ENCODE measurements around the gene RAPGEF3.

Gene RAPGEF3

GRCh38 chr12:47800582-47800981 is 41.9 kb upstream of the RAPGEF3 start:
- H3K27ac ChIP-seq (ENCODE audit: insufficient read depth, low read length, poor library complexity, severe bottlenecking), result no peak overlapping the region
- DNase-seq, result no peak
- no peaks in the 10 kb centered on the region for H3K9me3 ChIP-seq (ENCODE audit: control insufficient read depth, low read length)
- peaks cover 40% of the 10 kb centered on the region for H3K4me1 ChIP-seq (ENCODE audit: control insufficient read depth, insufficient read depth, low read length, poor library complexity, severe bottlenecking)
- H3K27me3 ChIP-seq (replicated peaks; ENCODE audit: control insufficient read depth, insufficient read depth, low read length, poor library complexity, severe bottlenecking), result no peaks in the 10 kb centered on the region
- H3K4me3 ChIP-seq (ENCODE audit: insufficient read depth, low read depth, low read length, poor library complexity, severe bottlenecking), result no peak overlapping the region
- H3K36me3 ChIP-seq (ENCODE audit: control insufficient read depth, insufficient read depth, low read length), result peaks cover 47% of the 10 kb centered on the region

GRCh38 chr12:47799357-47799955 is 40.8 kb upstream of the RAPGEF3 start:
- no peak overlapping the region for H3K4me3 ChIP-seq (ENCODE audit: insufficient read depth, low read depth, low read length, poor library complexity, severe bottlenecking)
- no peaks in the 10 kb centered on the region for H3K9me3 ChIP-seq (ENCODE audit: control insufficient read depth, low read length)
- peaks cover 53% of the 10 kb centered on the region for H3K36me3 ChIP-seq (ENCODE audit: control insufficient read depth, insufficient read depth, low read length)
- H3K27me3 ChIP-seq (replicated peaks; ENCODE audit: control insufficient read depth, insufficient read depth, low read length, poor library complexity, severe bottlenecking), result no peaks in the 10 kb centered on the region
- peak overlapping the region; percentile 33 for H3K27ac ChIP-seq (ENCODE audit: insufficient read depth, low read length, poor library complexity, severe bottlenecking)
- no peak for DNase-seq
- H3K4me1 ChIP-seq (ENCODE audit: control insufficient read depth, insufficient read depth, low read length, poor library complexity, severe bottlenecking), result peaks cover 30% of the 10 kb centered on the region

- Histone ChIP-seq H3K4me1 (ENCODE audit: control insufficient read depth, insufficient read depth, low read length, poor library complexity, severe bottlenecking) (peaks cover 20% of the 10 kb centered on the region), H3K4me3 (ENCODE audit: insufficient read depth, low read depth, low read length, poor library complexity, severe bottlenecking) (no peak overlapping the region), H3K9me3 (ENCODE audit: control insufficient read depth, low read length) (no peaks in the 10 kb centered on the region), H3K27ac (ENCODE audit: insufficient read depth, low read length, poor library complexity, severe bottlenecking) (no peak overlapping the region), H3K27me3 (replicated peaks; ENCODE audit: control insufficient read depth, insufficient read depth, low read length, poor library complexity, severe bottlenecking) (no peaks in the 10 kb centered on the region), H3K36me3 (ENCODE audit: control insufficient read depth, insufficient read depth, low read length) (peaks cover 57% of the 10 kb centered on the region)
- DNase-seq, result no peak
These were observed 39.8 kb upstream of the RAPGEF3 start for GRCh38 chr12:47798382-47798948.

GRCh38 chr12:47797441-47797840 is 38.8 kb upstream of the RAPGEF3 start:
- no peaks in the 10 kb centered on the region for H3K27me3 ChIP-seq (replicated peaks; ENCODE audit: control insufficient read depth, insufficient read depth, low read length, poor library complexity, severe bottlenecking)
- no peak overlapping the region for H3K4me3 ChIP-seq (ENCODE audit: insufficient read depth, low read depth, low read length, poor library complexity, severe bottlenecking)
- H3K27ac ChIP-seq (ENCODE audit: insufficient read depth, low read length, poor library complexity, severe bottlenecking), result no peak overlapping the region
- peaks cover 10% of the 10 kb centered on the region for H3K4me1 ChIP-seq (ENCODE audit: control insufficient read depth, insufficient read depth, low read length, poor library complexity, severe bottlenecking)
- no peak for DNase-seq
- H3K36me3 ChIP-seq (ENCODE audit: control insufficient read depth, insufficient read depth, low read length), result peaks cover 66% of the 10 kb centered on the region
- no peaks in the 10 kb centered on the region for H3K9me3 ChIP-seq (ENCODE audit: control insufficient read depth, low read length)

- no peaks in the 10 kb centered on the region for H3K4me1 ChIP-seq (ENCODE audit: control insufficient read depth, insufficient read depth, low read length, poor library complexity, severe bottlenecking)
- no peak for DNase-seq
- H3K27me3 ChIP-seq (replicated peaks; ENCODE audit: control insufficient read depth, insufficient read depth, low read length, poor library complexity, severe bottlenecking), result no peaks in the 10 kb centered on the region
- H3K36me3 ChIP-seq (ENCODE audit: control insufficient read depth, insufficient read depth, low read length), result peaks cover 80% of the 10 kb centered on the region
- no peaks in the 10 kb centered on the region for H3K9me3 ChIP-seq (ENCODE audit: control insufficient read depth, low read length)
- no peak overlapping the region for H3K27ac ChIP-seq (ENCODE audit: insufficient read depth, low read length, poor library complexity, severe bottlenecking)
- no peak overlapping the region for H3K4me3 ChIP-seq (ENCODE audit: insufficient read depth, low read depth, low read length, poor library complexity, severe bottlenecking)
These were observed 37.2 kb upstream of the RAPGEF3 start for GRCh38 chr12:47795814-47796411.

GRCh38 chr12:47795121-47795813 is 36.6 kb upstream of the RAPGEF3 start:
- no peak for DNase-seq
- Histone ChIP-seq H3K27ac (ENCODE audit: insufficient read depth, low read length, poor library complexity, severe bottlenecking) (no peak overlapping the region), H3K4me3 (ENCODE audit: insufficient read depth, low read depth, low read length, poor library complexity, severe bottlenecking) (no peak overlapping the region), H3K27me3 (replicated peaks; ENCODE audit: control insufficient read depth, insufficient read depth, low read length, poor library complexity, severe bottlenecking) (no peaks in the 10 kb centered on the region), H3K9me3 (ENCODE audit: control insufficient read depth, low read length) (no peaks in the 10 kb centered on the region), H3K36me3 (ENCODE audit: control insufficient read depth, insufficient read depth, low read length) (peaks cover 84% of the 10 kb centered on the region), H3K4me1 (ENCODE audit: control insufficient read depth, insufficient read depth, low read length, poor library complexity, severe bottlenecking) (no peaks in the 10 kb centered on the region)

- Histone ChIP-seq H3K4me3 (ENCODE audit: insufficient read depth, low read depth, low read length, poor library complexity, severe bottlenecking) (no peak overlapping the region), H3K4me1 (ENCODE audit: control insufficient read depth, insufficient read depth, low read length, poor library complexity, severe bottlenecking) (no peaks in the 10 kb centered on the region), H3K27ac (ENCODE audit: insufficient read depth, low read length, poor library complexity, severe bottlenecking) (no peak overlapping the region), H3K27me3 (replicated peaks; ENCODE audit: control insufficient read depth, insufficient read depth, low read length, poor library complexity, severe bottlenecking) (no peaks in the 10 kb centered on the region), H3K9me3 (ENCODE audit: control insufficient read depth, low read length) (no peaks in the 10 kb centered on the region), H3K36me3 (ENCODE audit: control insufficient read depth, insufficient read depth, low read length) (peaks cover 89% of the 10 kb centered on the region)
- no peak for DNase-seq
These were observed 36.0 kb upstream of the RAPGEF3 start for GRCh38 chr12:47794679-47795078.

- no peaks in the 10 kb centered on the region for H3K9me3 ChIP-seq (ENCODE audit: control insufficient read depth, low read length)
These were observed 34.5 kb upstream of the RAPGEF3 start for GRCh38 chr12:47793015-47793681.

GRCh38 chr12:47791874-47792273 is 33.2 kb upstream of the RAPGEF3 start:
- no peaks in the 10 kb centered on the region for H3K9me3 ChIP-seq (ENCODE audit: control insufficient read depth, low read length)
- DNase-seq, result no peak
- no peak overlapping the region for H3K4me3 ChIP-seq (ENCODE audit: insufficient read depth, low read depth, low read length, poor library complexity, severe bottlenecking)
- no peaks in the 10 kb centered on the region for H3K4me1 ChIP-seq (ENCODE audit: control insufficient read depth, insufficient read depth, low read length, poor library complexity, severe bottlenecking)
- H3K27me3 ChIP-seq (replicated peaks; ENCODE audit: control insufficient read depth, insufficient read depth, low read length, poor library complexity, severe bottlenecking), result no peaks in the 10 kb centered on the region
- no peak overlapping the region for H3K27ac ChIP-seq (ENCODE audit: insufficient read depth, low read length, poor library complexity, severe bottlenecking)
- peaks cover 98% of the 10 kb centered on the region for H3K36me3 ChIP-seq (ENCODE audit: control insufficient read depth, insufficient read depth, low read length)

More at GRCh38 chr12:47793015-47793681, 34.5 kb upstream of the RAPGEF3 start:
- H3K36me3 ChIP-seq (ENCODE audit: control insufficient read depth, insufficient read depth, low read length), result peaks cover 95% of the 10 kb centered on the region
- no peaks in the 10 kb centered on the region for H3K4me1 ChIP-seq (ENCODE audit: control insufficient read depth, insufficient read depth, low read length, poor library complexity, severe bottlenecking)
- peak overlapping the region; percentile 17 for H3K27ac ChIP-seq (ENCODE audit: insufficient read depth, low read length, poor library complexity, severe bottlenecking)
- H3K27me3 ChIP-seq (replicated peaks; ENCODE audit: control insufficient read depth, insufficient read depth, low read length, poor library complexity, severe bottlenecking), result no peaks in the 10 kb centered on the region
- DNase-seq, result no peak
- H3K4me3 ChIP-seq (ENCODE audit: insufficient read depth, low read depth, low read length, poor library complexity, severe bottlenecking), result no peak overlapping the region

Data from effector memory CD4-positive, alpha-beta T cell (primary cell).